Suppressor macrophage (primary cell): ENCODE measurements around the gene ATE1.
"Not testable (repeated sequence)": the region's sequence is repeated elsewhere in the genome, so short reads cannot be mapped to it uniquely, and the experiment has no call there.

Source experiments
- DNase-seq, 4 experiments: peaks; one replicate each; pipeline ENCODE4 v3.0.0-alpha.2; 2020 to 2022

The ATE1 gene

DNA sequence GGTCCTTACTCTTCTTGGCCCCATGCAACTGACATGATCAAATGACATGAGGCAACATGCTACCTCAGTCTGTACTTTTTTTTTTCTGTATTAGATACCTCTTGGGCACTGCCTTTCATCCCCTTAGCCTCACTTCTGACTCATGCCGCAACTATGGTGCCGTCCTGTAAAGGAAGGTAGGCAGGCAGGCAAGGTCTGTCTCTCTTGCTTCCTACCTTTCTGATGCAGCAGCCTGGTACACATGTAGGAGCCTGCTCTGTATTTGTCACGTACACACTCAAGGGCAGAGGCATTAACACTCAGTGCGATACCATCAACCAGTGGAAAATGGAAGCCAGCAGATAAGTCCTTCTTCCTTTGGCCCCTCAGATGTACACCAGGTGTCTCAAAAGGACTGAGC, 146.7 kb downstream of the ATE1 start:
- DNase-seq: no peak

DNA sequence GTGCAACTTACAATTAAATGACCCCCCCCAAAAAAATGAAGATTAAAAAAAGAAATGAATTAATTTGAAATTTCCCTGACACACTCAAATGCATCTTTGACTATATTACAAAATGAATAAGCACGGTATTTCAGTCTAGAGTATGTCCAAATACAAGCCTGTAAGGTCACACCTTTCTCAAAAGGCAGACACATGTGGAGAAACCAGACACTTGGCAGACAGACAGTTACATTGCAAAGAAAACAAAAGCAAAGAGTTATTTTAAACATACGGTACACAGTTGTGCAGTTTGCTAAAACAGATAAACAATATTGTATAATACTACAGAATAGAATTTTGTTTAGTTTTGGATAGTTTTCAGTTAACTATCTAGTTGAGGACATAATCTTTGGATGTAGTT, 153.0 kb downstream of the ATE1 start:
- no peak for DNase-seq

DNA sequence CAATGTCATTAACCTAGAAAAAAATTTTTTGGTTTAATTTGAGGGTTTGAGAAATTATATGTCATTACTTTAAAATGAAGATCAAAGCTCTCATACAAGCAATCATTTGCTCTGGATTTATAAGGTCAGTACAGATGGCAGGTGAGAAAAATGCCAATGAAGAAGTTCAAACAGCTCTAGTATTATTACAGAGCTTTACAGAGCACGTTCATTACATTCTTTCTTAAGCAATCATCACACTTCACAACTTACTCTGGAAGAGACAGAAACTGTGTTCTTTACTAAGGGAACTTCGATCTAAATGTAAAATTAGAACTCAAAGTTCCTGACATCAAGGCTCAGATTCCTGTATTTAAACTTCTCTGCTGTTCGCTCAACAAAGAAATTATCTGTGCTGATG, 153.4 kb downstream of the ATE1 start:
- peak in 1 of 4 experiments; percentile 1 for DNase-seq

DNA sequence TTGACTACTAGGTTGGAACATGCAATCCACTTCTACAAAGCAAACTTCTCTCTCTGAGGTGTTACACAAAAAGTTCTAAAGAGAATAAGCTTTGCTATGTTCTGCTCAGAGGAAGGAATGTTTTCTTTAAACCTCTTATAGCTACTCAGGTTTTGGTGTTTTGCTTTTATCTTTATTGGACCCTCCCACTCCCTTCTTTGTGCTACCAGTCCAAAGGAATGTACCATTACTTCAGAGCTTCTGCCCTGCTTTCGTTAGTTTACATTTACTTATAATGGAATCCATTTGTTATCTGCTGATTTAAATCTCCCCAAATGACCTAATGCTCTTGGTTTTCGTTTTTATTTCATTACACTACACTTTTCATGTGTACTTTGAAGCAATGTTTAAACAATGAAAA, 154.9 kb downstream of the ATE1 start:
- no peak for DNase-seq

DNA sequence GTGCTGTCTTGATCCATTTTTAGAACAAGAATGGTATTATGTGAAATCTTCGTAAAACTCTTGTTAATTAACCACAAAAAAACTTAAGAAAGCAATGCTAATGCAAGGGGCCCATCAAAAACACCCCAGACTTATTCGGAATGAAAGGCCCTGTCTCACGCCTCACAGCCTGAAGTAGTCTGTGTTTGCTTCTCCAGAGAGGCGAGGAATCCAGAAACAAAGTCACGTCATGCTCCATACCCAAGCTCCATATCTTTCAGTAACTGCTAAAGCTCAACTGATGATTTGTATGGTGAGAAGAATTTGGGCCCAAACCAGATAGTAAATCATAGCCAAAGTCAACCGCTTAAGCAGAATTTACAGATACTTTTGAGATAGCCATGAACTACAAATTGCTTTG, 155.4 kb downstream of the ATE1 start:
- DNase-seq: no peak

DNA sequence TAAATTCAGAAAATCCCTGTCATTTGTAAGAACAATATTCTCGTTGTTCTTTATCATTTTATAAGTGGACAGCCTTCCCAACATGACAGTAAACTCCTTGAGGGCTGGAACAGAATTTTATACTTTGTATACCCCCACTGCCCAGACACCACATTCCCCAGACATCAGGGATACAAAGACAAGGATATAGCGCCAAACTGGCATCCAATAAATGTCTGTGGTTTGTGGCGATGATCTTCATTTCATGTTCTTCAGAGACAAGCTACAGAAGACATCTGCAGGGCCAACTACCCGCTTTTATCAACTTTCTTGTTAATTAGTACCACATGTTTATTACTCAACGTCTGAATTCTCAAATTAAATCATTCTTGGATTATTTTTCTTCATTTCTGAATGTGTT, 155.9 kb downstream of the ATE1 start:
- no peak for DNase-seq

DNA sequence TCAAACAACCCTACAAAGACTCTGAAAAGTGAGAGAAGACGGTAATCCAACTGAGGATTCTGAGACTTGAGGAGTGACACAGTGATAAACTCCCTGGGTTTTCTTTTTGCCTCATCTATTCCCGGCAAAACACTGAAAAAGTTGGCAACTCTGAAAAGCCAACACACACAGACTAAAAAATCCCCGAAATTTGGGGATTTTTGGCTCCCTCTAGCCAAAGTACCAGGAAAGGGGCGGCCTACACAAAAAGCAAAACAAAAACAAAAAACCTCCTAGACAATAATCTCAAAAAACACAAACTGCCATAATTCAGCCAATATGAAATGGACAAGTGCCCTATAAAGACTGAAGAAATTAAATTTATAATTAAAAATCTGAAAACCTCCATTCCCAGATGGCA, 161.4 kb downstream of the ATE1 start:
- DNase-seq: no peak

DNA sequence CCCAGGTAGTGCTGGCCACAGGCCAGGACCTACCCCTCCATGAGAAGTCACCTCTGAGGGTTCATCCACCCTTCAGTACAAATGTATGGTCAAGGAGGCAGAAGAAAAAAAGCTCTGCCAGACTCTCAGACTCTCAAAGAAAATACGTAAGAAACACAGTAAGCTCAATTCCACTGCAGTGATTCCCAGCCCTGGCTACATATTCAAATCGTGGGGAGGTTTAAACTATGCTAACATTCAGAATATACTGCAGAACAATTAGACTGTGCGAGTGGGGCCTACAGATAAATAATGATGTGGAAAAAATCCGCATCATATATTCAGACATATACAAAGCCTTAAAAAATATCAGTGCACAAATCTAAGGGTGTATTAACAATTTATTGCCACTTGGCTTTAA, 162.6 kb downstream of the ATE1 start:
- no peak for DNase-seq

DNA sequence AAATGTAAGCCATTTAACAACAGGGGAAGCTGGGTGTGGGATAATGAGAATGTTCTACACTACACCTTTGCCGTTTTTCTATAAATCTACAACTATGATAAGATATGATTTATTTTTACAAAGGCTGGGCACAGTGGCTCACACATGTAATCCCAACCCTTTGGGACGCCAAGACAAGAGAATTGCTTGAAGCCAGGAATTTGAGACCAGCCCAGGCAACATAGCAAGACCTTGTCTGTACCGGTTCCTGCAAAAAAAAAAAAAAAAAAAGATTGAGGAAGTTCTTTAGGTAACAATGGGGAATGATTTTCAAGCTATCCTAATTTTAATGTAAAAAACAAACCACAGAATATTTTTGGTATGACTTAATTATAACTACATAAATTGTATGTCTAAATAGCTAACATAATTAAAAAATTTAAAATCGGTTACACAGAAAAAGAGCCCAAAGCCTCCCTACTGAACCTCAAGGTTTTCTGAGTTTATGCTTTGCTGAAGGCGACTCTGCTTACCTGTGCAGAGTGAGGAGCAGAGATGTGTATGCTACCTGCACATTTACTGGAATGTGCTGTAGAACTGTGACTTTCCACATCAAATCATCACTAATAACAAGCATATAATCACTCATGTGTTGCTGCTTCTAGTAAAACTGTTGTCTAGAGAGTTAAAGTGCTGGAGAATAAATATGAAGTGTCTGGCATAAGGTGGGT, 163.4 kb downstream of the ATE1 start:
- DNase-seq: no peak

DNA sequence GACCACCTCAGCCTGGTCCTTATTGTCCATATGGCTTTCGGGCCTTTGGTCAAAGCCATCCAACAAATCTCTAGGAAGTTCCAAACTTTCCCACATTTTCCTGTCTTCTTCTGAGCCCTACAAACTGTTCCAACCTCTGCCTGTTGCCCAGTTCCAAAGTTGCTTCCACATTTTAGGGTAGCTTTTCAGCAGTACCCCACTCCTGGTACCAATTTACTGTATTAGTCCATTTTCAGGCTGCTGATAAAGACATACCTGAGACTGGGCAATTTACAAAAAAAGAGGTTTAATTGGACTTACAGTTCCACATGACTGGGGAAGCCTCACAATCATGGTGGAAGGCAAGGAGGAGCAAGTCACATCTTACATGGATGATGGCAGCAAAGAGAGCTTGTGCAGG, 170.6 kb downstream of the ATE1 start:
- DNase-seq: not testable (repeated sequence)

DNA sequence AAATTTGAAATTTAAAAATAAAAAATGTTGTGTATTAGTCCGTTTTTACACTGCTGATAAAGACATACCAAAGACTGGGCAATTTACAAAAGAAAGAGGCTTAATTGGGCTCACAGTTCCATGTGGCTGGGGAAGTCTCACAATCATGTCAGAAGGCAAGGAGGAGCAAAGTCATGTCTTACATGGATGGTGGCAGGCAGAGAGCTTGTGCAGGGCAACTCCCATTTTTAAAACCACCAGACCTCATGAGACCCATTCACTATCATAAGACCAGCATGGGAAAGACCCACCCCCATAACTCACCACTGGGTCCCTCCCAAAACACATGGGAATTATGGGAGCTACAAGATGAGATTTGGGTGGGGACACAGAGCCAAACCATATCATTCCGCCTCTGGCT, 172.3 kb downstream of the ATE1 start:
- not testable (repeated sequence) for DNase-seq

DNA sequence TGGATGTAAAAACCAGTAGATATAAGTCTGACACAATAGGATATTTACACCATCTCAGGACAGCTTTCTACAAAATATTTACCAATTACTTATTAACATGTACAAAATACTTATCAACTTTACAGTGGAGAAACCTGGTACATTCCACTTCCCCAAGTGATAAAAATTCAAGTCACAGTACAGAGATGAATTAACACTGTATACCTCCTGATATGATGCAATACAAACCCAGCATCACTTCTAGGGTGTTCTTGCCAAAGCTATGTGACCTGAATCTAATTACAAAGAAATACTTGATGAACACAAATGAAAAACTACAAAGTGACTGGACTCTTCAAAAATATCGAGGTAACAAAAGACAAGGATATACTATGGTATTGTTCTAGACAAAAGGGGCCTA, 173.2 kb downstream of the ATE1 start:
- no peak for DNase-seq

DNA sequence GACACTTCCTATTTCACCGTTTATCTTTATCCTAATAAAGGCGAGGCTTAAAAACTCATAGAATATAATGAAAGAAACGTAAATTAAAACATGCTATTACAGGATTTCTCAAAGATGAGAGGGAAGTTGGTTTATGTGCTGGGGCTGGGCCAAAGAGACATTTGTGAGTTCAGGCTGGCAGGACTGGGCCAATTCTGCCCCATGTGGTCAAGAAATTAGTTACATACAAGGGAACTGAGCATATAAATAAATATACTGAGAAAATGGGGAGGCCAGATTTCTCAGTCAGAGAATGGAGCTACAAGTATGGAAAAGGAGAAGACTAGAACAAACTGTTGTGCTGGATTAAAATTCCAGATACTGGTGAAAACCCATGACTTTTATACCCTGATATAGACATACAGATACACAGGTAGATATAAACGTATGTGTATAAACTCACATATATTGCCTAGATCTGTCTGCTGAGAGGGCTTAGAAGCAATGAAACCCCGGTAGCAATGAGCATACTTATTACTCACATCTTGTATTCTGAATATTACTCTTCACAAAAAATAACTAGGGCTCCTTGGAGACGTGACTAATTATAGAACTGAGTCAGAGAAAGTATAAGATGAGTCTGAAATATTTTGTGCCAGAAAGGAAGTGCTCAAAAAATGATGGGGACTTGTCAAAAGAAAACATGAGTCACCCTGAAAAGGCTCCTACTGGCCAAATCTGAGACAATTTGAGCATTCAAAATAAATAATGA, 173.9 kb downstream of the ATE1 start:
- DNase-seq: peak; percentile 24 to 76 (median 51)

DNA sequence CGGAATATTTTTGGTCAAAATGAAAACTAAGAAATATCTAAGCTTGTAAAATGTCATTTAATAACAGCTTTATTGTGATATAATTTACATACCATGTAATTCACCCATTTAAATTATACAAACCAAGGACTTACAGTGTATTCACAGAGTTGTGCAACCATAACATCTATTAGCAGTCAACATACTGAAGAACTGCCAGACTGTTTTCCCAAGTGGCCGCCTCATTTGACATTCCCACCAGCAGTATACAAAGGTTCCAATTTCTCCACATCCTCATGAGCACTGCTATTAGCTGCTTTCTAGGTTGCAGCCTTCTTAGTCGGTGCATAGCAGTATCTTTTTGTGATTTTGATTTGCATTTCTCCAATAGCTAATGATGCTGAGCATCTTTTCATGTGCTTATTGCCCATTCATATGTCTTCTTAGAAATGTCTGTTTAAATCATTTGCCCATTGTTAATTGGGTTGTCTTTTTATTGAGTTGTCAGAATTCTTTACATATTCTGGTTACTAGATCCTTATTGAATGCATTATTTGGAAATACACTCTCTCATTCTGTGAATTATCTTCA, 176.6 kb downstream of the ATE1 start:
- no peak for DNase-seq

DNA sequence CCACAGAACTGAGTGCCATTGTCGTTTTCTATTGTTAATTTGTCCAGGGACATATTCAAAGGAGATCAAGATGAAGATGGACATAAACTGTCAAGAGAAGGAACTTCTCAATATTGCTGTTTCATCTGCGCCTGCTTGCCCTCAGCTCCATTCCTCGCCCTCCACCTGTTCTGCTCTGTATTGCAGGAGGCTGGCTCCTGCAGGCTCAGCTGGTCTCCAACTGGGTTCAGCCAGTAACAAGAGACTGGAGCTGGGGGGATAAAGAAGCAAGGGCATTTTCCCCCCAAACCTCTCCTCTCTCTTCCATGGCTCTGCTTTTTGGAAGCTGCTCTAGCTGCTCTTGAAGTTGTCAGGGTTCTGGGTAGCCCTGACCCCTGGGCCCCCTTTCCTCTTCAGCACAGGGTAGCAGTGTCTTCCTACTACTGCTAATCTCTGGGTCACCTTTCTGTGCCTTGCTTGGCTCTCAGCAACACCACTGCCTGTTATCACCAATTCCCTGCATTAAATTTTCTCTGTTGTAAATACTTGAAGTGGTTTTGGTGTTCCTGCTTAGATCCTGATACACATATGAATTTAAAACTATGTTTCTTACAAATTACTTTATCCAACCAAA, 180.6 kb downstream of the ATE1 start:
- DNase-seq: no peak

DNA sequence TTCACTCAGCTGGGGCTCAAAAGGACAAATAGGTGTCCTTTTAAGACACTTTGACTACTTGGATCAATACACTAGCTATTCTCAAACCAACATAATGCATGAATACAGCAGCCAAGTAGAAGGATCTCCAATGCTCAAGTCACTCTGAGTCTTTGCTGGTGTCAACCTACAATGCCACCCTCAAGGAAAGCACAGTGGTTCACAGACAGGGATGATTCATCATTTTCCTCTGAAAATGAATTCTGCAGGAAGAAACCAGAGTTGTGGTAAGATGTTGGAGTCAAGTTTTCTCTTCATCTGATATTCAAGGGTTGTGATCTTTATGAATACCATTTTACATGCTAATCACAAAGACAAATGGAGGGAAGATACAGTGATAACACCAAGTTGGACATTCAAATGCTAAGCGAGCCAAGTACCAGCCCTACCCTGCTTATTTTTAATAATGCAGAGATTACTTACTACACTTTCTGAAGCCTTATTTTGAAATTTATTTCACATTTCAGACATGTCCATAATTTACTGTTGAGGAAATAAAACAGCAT, 186.5 kb downstream of the ATE1 start:
- DNase-seq: no peak

DNA sequence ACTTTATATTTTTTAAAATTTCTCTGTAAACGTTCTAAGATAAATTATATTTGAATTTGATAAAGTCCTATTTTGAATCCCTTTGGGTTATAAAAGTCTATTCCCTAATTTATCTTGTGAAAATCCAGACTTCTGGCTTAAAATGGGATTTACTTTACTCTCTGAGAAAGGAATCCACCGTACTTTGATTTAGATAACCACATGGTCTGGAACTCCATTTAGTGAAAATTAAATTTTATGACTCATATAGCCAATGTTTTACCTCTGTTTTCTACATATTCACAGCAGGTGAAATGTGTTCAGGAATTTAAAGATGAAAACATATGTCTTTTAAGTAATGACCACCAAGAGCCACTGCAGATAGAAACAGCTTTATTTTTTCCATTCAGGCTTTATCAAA, 187.8 kb downstream of the ATE1 start:
- DNase-seq: no peak

DNA sequence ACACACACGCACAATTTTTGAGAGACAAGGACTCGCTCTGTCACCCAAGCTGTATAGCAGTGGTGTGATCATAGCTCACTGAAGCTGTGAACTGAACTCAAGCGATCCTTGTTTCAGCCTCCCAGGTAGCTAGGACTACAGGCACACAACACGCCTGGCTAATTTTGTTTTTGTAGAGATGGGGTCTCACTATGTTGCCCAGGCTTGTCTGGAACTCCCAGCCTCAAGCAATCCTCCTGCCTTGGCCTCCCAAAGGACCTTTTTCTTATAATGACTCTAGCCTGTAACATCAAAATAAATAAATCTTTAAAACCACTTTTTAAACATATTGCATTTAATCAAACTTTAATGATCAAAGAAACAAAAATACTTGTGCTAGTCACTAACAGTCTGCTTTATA, 188.7 kb downstream of the ATE1 start:
- DNase-seq: no peak

DNA sequence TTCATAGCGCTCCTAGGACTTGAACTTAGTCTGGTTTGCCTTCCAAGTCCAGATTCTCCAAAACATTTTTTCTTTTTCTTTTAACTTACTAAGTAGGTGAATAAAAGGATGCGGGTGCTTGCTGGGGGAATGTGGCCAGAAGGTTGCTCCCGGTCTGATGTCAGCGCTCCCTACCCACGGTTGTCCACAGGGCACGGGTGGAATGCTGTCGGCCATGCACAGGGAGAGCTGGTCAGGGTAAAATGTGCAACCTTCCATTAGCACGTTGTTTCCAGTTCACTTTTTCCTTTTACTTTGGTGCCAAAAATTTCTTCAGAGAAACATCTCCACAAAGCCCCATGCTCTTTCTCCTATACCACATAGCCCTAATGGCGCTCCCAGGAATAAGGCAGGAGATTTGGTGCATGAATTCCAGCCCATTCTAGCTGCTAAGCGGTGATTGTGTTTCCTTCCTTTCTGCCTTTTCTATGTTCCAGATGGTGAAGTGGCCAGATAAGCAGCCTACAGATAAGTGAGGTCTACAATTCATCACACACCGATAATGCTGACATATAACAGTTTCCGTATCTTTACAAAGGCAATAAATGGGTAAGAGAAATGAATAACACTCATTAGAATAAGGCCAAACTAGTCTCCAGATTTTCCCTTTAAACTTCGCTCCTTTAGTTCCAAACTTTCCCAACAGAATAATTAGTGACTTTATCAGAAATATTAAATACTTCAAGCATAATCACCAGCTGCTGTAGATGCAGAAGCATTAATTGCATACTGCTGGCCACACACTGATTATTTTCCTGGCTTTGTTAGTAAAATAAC, 191.3 kb downstream of the ATE1 start:
- DNase-seq: no peak

DNA sequence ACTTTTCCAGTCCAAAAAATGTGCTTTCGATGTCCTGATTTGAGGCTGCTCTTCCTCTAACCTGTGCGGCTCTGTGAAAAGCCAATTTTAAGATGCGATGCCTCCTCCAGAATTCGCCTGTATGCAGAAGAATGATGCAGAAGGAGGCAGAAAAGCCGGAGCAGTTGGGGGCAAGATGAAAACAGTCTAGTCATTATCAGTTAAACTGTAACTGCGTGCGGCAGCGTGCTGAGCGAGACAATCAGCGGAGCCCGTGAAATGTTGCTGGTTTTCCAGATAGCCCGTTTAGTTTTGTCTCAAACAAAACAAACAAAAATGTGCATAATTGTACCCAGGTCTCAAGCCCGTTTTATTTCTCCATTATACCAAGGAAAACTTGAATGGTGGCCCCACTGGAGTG, 192.6 kb downstream of the ATE1 start:
- DNase-seq: no peak

DNA sequence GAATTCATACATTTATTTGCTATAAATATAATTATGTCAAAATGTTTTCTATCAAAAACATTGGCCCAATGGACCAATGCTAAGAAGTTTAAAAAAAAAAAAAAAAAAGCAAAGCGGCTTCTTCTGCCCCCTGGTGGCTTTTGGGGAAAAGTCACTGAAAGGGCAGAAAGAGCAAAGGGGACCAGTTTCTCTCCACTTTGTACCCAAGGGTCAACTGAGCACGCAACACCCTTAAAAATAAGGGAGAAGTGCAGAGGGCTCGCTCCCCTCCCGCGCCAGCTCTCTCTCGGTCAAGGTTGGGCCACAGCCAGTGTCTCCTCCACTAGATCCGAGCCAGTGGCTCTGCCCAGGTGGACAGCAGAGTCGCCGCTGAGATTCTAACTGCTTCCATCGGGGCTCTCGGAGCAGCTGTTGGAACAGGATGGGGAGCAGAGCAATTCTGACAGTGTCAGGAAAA, 193.2 kb downstream of the ATE1 start:
- peak; percentile 31 to 66 (median 52) for DNase-seq
